K562 (cell line): ENCODE data around the gene KCNC3. TPM values are rescaled to one million over a fixed set of nuclear protein-coding genes. Genes with fewer than 3 reads are reported as not detected.

Source experiments
- ARHGAP35 ChIP-seq: fragments of 450-650 bp; IDR thresholded peaks from 2 replicates; pipeline ENCODE4 v1.6.1; 2018; ENCODE audit not compliant: partially characterized antibody
- BRD9 ChIP-seq: fragments of 450-650 bp; IDR thresholded peaks from 2 replicates; pipeline ENCODE4 v1.6.1; 2018; ENCODE audit warnings: low read depth; ENCODE audit not compliant: partially characterized antibody
- CHD1 ChIP-seq: fragments of 200-600 bp; sonication (generic); IDR thresholded peaks from one replicate; pipeline ENCODE4 v1.6.1; 2012; ENCODE audit warnings: mild to moderate bottlenecking, moderate library complexity, low read length, inconsistent platforms
- FOSL1 ChIP-seq: fragments of 200-800 bp; sonication (Bioruptor generic); conservative IDR thresholded peaks from 2 replicates; pipeline ENCODE4 v1.6.1; 2016; ENCODE audit warnings: missing genetic modification characterization, missing compliant biosample characterization
- FUS ChIP-seq: fragments of 200-400 bp; formaldehyde crosslinking; optimal IDR thresholded peaks from 2 replicates; pipeline ENCODE3; 2017; ENCODE audit warnings: low read depth, low read length
- GTF2E2 ChIP-seq: fragments of 200-800 bp; sonication (Bioruptor generic); IDR thresholded peaks from 2 replicates; pipeline ENCODE4 v1.6.1; 2016; ENCODE audit warnings: missing genetic modification characterization, missing compliant biosample characterization
- IRF1 ChIP-seq: sonication (generic); formaldehyde crosslinking; IDR thresholded peaks from 2 replicates; pipeline ENCODE4 v1.8.0; 2022; ENCODE audit warnings: missing genetic modification reagents, mild to moderate bottlenecking, borderline replicate concordance
- KDM1A ChIP-seq, 2 experiments: fragments of 450-650 bp; IDR thresholded peaks; 2 replicates each; pipeline ENCODE4 v1.6.1; 2016; ENCODE audit warnings: mild to moderate bottlenecking in 2 of 2
- KDM2B ChIP-seq: fragments of 250-450 bp; sonication (Bioruptor Pico); IDR thresholded peaks from 2 replicates; pipeline ENCODE4 v1.8.0; 2021; ENCODE audit warnings: mild to moderate bottlenecking, moderate library complexity
- MTA1 ChIP-seq: fragments of 450-650 bp; IDR thresholded peaks from 2 replicates; pipeline ENCODE4 v1.6.1; 2017; ENCODE audit warnings: borderline replicate concordance
- PCBP2 ChIP-seq: fragments of 200-400 bp; formaldehyde crosslinking; IDR thresholded peaks from 2 replicates; pipeline ENCODE4 v1.6.1; 2018; ENCODE audit warnings: low read length, low read depth, mild to moderate bottlenecking, moderate library complexity; ENCODE audit not compliant: poor library complexity, severe bottlenecking
- PRPF4 ChIP-seq: fragments of 200-400 bp; formaldehyde crosslinking; IDR thresholded peaks from one replicate; pipeline ENCODE4 v1.6.1; 2017; ENCODE audit warnings: low read length, low read depth, mild to moderate bottlenecking; ENCODE audit not compliant: insufficient read depth, poor library complexity, severe bottlenecking
- RBM22 ChIP-seq: fragments of 200-400 bp; formaldehyde crosslinking; IDR thresholded peaks from 2 replicates; pipeline ENCODE4 v1.6.1; 2018; ENCODE audit warnings: low read length, low read depth; ENCODE audit not compliant: poor library complexity, severe bottlenecking
- XRCC5 ChIP-seq: fragments of 200-400 bp; formaldehyde crosslinking; IDR thresholded peaks from 2 replicates; pipeline ENCODE4 v1.6.1; 2017; ENCODE audit warnings: low read depth, mild to moderate bottlenecking, low read length
- ZBTB7A ChIP-seq: IDR thresholded peaks from 2 replicates; pipeline ENCODE4 v1.6.1; 2011; ENCODE audit warnings: low read depth, mild to moderate bottlenecking, low read length, moderate library complexity, borderline replicate concordance; ENCODE audit not compliant: control insufficient read depth
- ZNF584 ChIP-seq: fragments of 200-800 bp; sonication (Bioruptor generic); IDR thresholded peaks from 2 replicates; pipeline ENCODE4 v1.6.1; 2016; ENCODE audit warnings: low read depth, mild to moderate bottlenecking, missing genetic modification characterization, missing compliant biosample characterization
- ZNF76 ChIP-seq: fragments of 250-450 bp; sonication (Bioruptor Pico); IDR thresholded peaks from 2 replicates; pipeline ENCODE4 v1.4.0; 2020; ENCODE audit warnings: mild to moderate bottlenecking, moderate library complexity, borderline replicate concordance
- polyA plus RNA-seq, 8 experiments: library from polyadenylated mRNA; depleted of rRNA in 4 of 8; stranded (reverse) in 5 of 8; unstranded in 3 of 8; fragments of >200 nt; fragmentation: Nextera tagmentation in 2 of 8; fragmentation: Illumina TruSeq in 1 of 8; extraction: Ambion mirVana in 2 of 8; extraction: Trizol in 1 of 8; gene quantifications; 2 replicates each; pipeline versions ENCODE4 v1.2.1 to v1.2.3, GENCODE V29; 2011 to 2014; ENCODE audit warnings: inconsistent platforms in 1 of 8, missing spikeins in 1 of 8
- total RNA-seq, 7 experiments: library from RNA; depleted of rRNA in 6 of 7; stranded (reverse); fragments of >200 nt in 6 of 7; fragmentation: Illumina TruSeq in 2 of 7; extraction: Trizol in 2 of 7; gene quantifications; 2 replicates each; pipeline versions ENCODE4 v1.2.1 to v1.2.3, GENCODE V29; 2011 to 2021; ENCODE audit warnings: low replicate concordance in 1 of 7
- TF ChIP-seq, protein P1 (sequence below): sonication (generic); formaldehyde crosslinking; IDR thresholded peaks from 2 replicates; pipeline ENCODE4 v1.8.1; 2023; ENCODE audit warnings: mild to moderate bottlenecking, missing genetic modification reagents
- TF ChIP-seq, protein P2 (sequence below), 2 experiments: fragments of 450-650 bp in 1 of 2; sonication (generic) in 1 of 2; formaldehyde crosslinking in 1 of 2; IDR thresholded peaks in 1 of 2; conservative IDR thresholded peaks in 1 of 2; 2 replicates each; pipeline versions ENCODE4 v1.6.1 to v1.8.1; 2016 to 2023; ENCODE audit warnings: mild to moderate bottlenecking in 2 of 2, moderate library complexity in 2 of 2, inconsistent platforms in 1 of 2, missing genetic modification reagents in 1 of 2
- TF ChIP-seq, protein P3 (sequence below): fragments of 250-450 bp; sonication (Bioruptor Pico); IDR thresholded peaks from 2 replicates; pipeline ENCODE4 v1.9.0; 2021; ENCODE audit warnings: mild to moderate bottlenecking
- TF ChIP-seq, protein P4 (sequence below): sonication (generic); formaldehyde crosslinking; IDR thresholded peaks from 2 replicates; pipeline ENCODE4 v1.8.0; 2022; ENCODE audit warnings: mild to moderate bottlenecking, low read depth, missing genetic modification reagents

Gene KCNC3
- total and polyA plus RNA-seq, 9 of the 15 experiments (the other 6 are each of a cell fraction or from before 2014, with no cell fraction given): 0.03 to 26.2 (median 2.0) TPM

DNA sequence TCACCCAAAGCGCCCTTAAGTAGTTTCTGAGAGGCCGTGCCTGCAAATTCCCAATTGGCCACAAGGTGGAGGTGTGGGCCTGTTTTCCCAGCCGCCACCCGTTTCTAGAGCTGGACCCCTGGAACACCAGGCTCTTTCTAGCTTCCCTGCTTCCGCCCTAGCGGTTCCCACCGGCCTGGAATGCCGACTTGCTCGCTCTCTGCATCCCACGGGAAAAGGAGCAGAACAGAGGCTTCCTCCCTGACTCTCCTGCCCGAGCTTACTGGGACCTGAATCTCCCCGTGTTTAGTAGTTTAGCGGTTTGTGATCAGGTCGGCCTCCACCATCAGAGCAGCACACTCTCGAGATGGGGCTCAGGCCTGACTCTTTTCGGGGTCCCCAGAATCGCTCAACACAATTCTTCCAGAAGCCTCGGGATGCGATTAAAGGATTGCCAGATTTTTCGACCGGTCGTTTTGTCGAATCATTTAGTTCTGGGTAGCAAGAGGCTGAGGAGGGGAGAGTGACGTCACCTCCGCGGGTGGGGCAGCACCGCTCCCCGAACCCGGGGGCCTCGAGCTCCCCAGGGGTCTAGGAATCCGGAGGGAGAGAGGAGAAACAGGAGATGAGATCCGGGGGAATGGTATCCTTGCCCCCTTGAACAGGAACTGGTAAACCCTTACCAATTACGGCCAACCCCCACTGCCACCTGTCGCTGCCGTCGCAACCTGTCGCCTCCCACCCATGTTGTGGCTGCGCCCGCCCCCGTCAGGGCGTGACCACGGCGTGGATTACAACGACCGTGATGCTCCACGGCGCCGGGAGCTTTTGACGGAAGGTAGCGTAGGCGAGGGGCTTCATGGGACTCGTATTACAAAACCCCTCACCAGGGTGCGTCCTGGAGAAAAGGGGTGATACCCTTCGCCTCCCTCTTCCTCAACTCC, 28.3 kb upstream of the KCNC3 start (continued):
- TF ChIP-seq KDM2B (CRISPR knock-in tag): no peak
- TF ChIP-seq ZNF76 (CRISPR knock-in tag): no peak
- TF ChIP-seq, protein P1, sequence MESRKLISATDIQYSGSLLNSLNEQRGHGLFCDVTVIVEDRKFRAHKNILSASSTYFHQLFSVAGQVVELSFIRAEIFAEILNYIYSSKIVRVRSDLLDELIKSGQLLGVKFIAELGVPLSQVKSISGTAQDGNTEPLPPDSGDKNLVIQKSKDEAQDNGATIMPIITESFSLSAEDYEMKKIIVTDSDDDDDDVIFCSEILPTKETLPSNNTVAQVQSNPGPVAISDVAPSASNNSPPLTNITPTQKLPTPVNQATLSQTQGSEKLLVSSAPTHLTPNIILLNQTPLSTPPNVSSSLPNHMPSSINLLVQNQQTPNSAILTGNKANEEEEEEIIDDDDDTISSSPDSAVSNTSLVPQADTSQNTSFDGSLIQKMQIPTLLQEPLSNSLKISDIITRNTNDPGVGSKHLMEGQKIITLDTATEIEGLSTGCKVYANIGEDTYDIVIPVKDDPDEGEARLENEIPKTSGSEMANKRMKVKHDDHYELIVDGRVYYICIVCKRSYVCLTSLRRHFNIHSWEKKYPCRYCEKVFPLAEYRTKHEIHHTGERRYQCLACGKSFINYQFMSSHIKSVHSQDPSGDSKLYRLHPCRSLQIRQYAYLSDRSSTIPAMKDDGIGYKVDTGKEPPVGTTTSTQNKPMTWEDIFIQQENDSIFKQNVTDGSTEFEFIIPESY (CRISPR knock-in tag): 0 out of 2 replicates have a peak, but pooled peaks have one; percentile 21
- TF ChIP-seq, protein P2, sequence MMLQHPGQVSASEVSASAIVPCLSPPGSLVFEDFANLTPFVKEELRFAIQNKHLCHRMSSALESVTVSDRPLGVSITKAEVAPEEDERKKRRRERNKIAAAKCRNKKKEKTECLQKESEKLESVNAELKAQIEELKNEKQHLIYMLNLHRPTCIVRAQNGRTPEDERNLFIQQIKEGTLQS (IDR thresholded peaks at IDR 0.05): peak; percentile 99
- TF ChIP-seq, protein P2 (CRISPR knock-in tag; conservative IDR thresholded peaks at IDR 0.05): peak; percentile 86
- TF ChIP-seq CHD1: no peak
- TF ChIP-seq KDM1A (IDR thresholded peaks at IDR 0.05): peak; percentile 25 to 42
- peak; percentile 96 for TF ChIP-seq BRD9
- TF ChIP-seq ZBTB7A: peak; percentile 82
- TF ChIP-seq RBM22: no peak
- TF ChIP-seq FUS: no peak
- no peak for TF ChIP-seq IRF1 (CRISPR knock-in tag)
- no peak for TF ChIP-seq PCBP2
- TF ChIP-seq ARHGAP35: peak; percentile 6
- TF ChIP-seq XRCC5: peak; percentile 8; the same call in 1 of the 2 replicates
- peak; percentile 81 for TF ChIP-seq MTA1
- no peak for TF ChIP-seq GTF2E2 (tag)
- TF ChIP-seq ZNF584 (CRISPR knock-in tag): peak; percentile 51; the same call in 1 of the 2 replicates
- TF ChIP-seq PRPF4: no peak
- TF ChIP-seq, protein P3, sequence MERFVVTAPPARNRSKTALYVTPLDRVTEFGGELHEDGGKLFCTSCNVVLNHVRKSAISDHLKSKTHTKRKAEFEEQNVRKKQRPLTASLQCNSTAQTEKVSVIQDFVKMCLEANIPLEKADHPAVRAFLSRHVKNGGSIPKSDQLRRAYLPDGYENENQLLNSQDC: 0 out of 2 replicates have a peak, but pooled peaks have one; percentile 8
- TF ChIP-seq, protein P4, sequence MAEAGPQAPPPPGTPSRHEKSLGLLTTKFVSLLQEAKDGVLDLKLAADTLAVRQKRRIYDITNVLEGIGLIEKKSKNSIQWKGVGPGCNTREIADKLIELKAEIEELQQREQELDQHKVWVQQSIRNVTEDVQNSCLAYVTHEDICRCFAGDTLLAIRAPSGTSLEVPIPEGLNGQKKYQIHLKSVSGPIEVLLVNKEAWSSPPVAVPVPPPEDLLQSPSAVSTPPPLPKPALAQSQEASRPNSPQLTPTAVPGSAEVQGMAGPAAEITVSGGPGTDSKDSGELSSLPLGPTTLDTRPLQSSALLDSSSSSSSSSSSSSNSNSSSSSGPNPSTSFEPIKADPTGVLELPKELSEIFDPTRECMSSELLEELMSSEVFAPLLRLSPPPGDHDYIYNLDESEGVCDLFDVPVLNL: peak; percentile 85; the same call in 1 of the 2 replicates
- TF ChIP-seq FOSL1 (tag): peak; percentile 78
